Activated CD8-positive, alpha-beta memory T cell treated with anti-CD3 and anti-CD28 coated beads, Interleukin-2, amount 50 U/mL, for 48 hours (primary cell): ENCODE data around the gene KAT6B.

Experiments
- DNase-seq: peaks from one replicate; pipeline ENCODE4 v3.0.0-alpha.2; 2020

Gene KAT6B

GRCh38 chr10:74924251-74924963 lies 98.0 kb downstream of the KAT6B start:
- DNase-seq = no peak

- DNase-seq = no peak
Observed at GRCh38 chr10:74925291-74925690, 98.9 kb downstream of the KAT6B start.

GRCh38 chr10:74925708-74926107 lies 99.3 kb downstream of the KAT6B start:
- DNase-seq = no peak

- DNase-seq = no peak
Observed at GRCh38 chr10:74926791-74927585, 100.6 kb downstream of the KAT6B start.

GRCh38 chr10:74927701-74928100 lies 101.3 kb downstream of the KAT6B start:
- no peak for DNase-seq

GRCh38 chr10:74928742-74929191 lies 102.4 kb downstream of the KAT6B start:
- no peak for DNase-seq

GRCh38 chr10:74929197-74929596 lies 102.8 kb downstream of the KAT6B start:
- no peak for DNase-seq

- DNase-seq = no peak
Observed at GRCh38 chr10:74930965-74931364, 104.6 kb downstream of the KAT6B start.

- no peak for DNase-seq
Observed at GRCh38 chr10:74932648-74933047, 106.2 kb downstream of the KAT6B start.

GRCh38 chr10:74934100-74934812 lies 107.9 kb downstream of the KAT6B start:
- no peak for DNase-seq

GRCh38 chr10:74936577-74937265 lies 110.3 kb downstream of the KAT6B start:
- DNase-seq = no peak

GRCh38 chr10:74937266-74937856 lies 111.0 kb downstream of the KAT6B start:
- no peak for DNase-seq

- no peak for DNase-seq
Observed at GRCh38 chr10:74944205-74944604, 117.8 kb downstream of the KAT6B start.

GRCh38 chr10:74947781-74948401 lies 121.5 kb downstream of the KAT6B start:
- no peak for DNase-seq

- DNase-seq = no peak
Observed at GRCh38 chr10:74949034-74949832, 122.8 kb downstream of the KAT6B start.

GRCh38 chr10:74949843-74950765 lies 123.7 kb downstream of the KAT6B start:
- DNase-seq = no peak

- no peak for DNase-seq
Observed at GRCh38 chr10:74953214-74953613, 126.8 kb downstream of the KAT6B start.

- no peak for DNase-seq
Observed at GRCh38 chr10:74955796-74956195, 129.4 kb downstream of the KAT6B start.

GRCh38 chr10:74956555-74957111 lies 130.2 kb downstream of the KAT6B start:
- DNase-seq = no peak
